ENCODE measurements around the gene CASQ1.

Gene CASQ1

GRCh38 chr1:160177231-160177630 is 13.1 kb upstream of the CASQ1 start:
- H3K27ac ChIP-seq = no peak overlapping the region
- TF ChIP-seq, protein P1, sequence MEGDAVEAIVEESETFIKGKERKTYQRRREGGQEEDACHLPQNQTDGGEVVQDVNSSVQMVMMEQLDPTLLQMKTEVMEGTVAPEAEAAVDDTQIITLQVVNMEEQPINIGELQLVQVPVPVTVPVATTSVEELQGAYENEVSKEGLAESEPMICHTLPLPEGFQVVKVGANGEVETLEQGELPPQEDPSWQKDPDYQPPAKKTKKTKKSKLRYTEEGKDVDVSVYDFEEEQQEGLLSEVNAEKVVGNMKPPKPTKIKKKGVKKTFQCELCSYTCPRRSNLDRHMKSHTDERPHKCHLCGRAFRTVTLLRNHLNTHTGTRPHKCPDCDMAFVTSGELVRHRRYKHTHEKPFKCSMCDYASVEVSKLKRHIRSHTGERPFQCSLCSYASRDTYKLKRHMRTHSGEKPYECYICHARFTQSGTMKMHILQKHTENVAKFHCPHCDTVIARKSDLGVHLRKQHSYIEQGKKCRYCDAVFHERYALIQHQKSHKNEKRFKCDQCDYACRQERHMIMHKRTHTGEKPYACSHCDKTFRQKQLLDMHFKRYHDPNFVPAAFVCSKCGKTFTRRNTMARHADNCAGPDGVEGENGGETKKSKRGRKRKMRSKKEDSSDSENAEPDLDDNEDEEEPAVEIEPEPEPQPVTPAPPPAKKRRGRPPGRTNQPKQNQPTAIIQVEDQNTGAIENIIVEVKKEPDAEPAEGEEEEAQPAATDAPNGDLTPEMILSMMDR (IDR thresholded peaks at IDR 0.05) = no peak
- no peaks in the 10 kb centered on the region for H3K9me3 ChIP-seq
- H3K27me3 ChIP-seq = peaks cover 12% of the 10 kb centered on the region
- H3K4me3 ChIP-seq (ENCODE audit: low read depth in 1 of 2, low read length in 1 of 2) = no peak overlapping the region
- no peaks in the 10 kb centered on the region for H3K36me3 ChIP-seq
- no peaks in the 10 kb centered on the region for H3K4me1 ChIP-seq (ENCODE audit: control insufficient read depth in 1 of 2, insufficient read depth in 1 of 2, low read depth in 1 of 2, low read length in 1 of 2)

DNA sequence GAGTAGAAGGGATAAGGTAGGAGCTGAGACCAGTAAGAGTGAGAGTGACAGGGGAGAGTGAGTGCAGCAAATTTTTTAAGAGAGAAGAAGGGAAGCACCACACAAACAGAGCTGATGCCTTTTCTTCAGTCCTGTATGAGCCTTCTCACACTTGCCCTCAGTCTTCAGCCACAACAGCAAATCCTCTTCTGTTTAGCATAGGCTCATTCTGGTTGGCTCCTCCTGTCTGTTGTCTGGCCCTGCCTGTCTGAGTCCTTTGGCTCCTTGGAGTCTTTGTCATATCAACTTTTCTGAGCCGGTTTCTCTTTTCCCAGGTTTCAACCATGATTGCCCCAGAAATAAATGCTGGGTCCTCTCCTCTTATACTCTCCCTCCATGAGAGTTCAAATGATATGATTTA is 12.7 kb upstream of the CASQ1 start:
- H3K27me3 ChIP-seq = peaks cover 12% of the 10 kb centered on the region
- H3K4me3 ChIP-seq (ENCODE audit: low read depth in 1 of 2, low read length in 1 of 2) = no peak overlapping the region
- no peak overlapping the region for H3K27ac ChIP-seq
- no peaks in the 10 kb centered on the region for H3K9me3 ChIP-seq
- TF ChIP-seq, protein P1 (IDR thresholded peaks at IDR 0.05) = no peak
- H3K36me3 ChIP-seq = no peaks in the 10 kb centered on the region
- H3K4me1 ChIP-seq (ENCODE audit: control insufficient read depth in 1 of 2, insufficient read depth in 1 of 2, low read depth in 1 of 2, low read length in 1 of 2) = no peaks in the 10 kb centered on the region

- Histone ChIP-seq H3K4me3 (ENCODE audit: low read depth in 1 of 2, low read length in 1 of 2) (no peak overlapping the region), H3K27ac (no peak overlapping the region), H3K9me3 (no peaks in the 10 kb centered on the region), H3K27me3 (peaks cover 12% of the 10 kb centered on the region), H3K36me3 (no peaks in the 10 kb centered on the region), H3K4me1 (ENCODE audit: control insufficient read depth in 1 of 2, insufficient read depth in 1 of 2, low read depth in 1 of 2, low read length in 1 of 2) (no peaks in the 10 kb centered on the region)
- TF ChIP-seq, protein P1 (IDR thresholded peaks at IDR 0.05) = no peak
Measured at GRCh38 chr1:160178731-160179130, 11.6 kb upstream of the CASQ1 start.

- TF ChIP-seq, protein P1 (IDR thresholded peaks at IDR 0.05) = no peak
- H3K27ac ChIP-seq = no peak overlapping the region
- no peak overlapping the region for H3K4me3 ChIP-seq (ENCODE audit: low read depth in 1 of 2, low read length in 1 of 2)
- H3K4me1 ChIP-seq (ENCODE audit: control insufficient read depth in 1 of 2, insufficient read depth in 1 of 2, low read depth in 1 of 2, low read length in 1 of 2) = no peaks in the 10 kb centered on the region
- peaks cover 12% of the 10 kb centered on the region for H3K27me3 ChIP-seq
- H3K36me3 ChIP-seq = no peaks in the 10 kb centered on the region
- H3K9me3 ChIP-seq = no peaks in the 10 kb centered on the region
Measured at GRCh38 chr1:160179336-160179735, 11.0 kb upstream of the CASQ1 start.

- no peak overlapping the region for H3K4me3 ChIP-seq (ENCODE audit: low read depth in 1 of 2, low read length in 1 of 2)
- no peaks in the 10 kb centered on the region for H3K36me3 ChIP-seq
- H3K27ac ChIP-seq = no peak overlapping the region
- no peaks in the 10 kb centered on the region for H3K9me3 ChIP-seq
- TF ChIP-seq, protein P1 (IDR thresholded peaks at IDR 0.05) = no peak
- no peaks in the 10 kb centered on the region for H3K4me1 ChIP-seq (ENCODE audit: control insufficient read depth in 1 of 2, insufficient read depth in 1 of 2, low read depth in 1 of 2, low read length in 1 of 2)
- peaks cover 5% of the 10 kb centered on the region for H3K27me3 ChIP-seq
Measured at GRCh38 chr1:160186246-160186645, 4.1 kb upstream of the CASQ1 start.

GRCh38 chr1:160186729-160187128 is 3.6 kb upstream of the CASQ1 start:
- no peaks in the 10 kb centered on the region for H3K9me3 ChIP-seq
- H3K27ac ChIP-seq = no peak overlapping the region
- no peak overlapping the region for H3K4me3 ChIP-seq (ENCODE audit: low read depth in 1 of 2, low read length in 1 of 2)
- TF ChIP-seq, protein P1 (IDR thresholded peaks at IDR 0.05) = no peak
- H3K4me1 ChIP-seq (ENCODE audit: control insufficient read depth in 1 of 2, insufficient read depth in 1 of 2, low read depth in 1 of 2, low read length in 1 of 2) = no peaks in the 10 kb centered on the region
- no peaks in the 10 kb centered on the region for H3K36me3 ChIP-seq
- peaks cover 3% of the 10 kb centered on the region for H3K27me3 ChIP-seq
